NT2/D1 (cell line): Measurements from ENCODE around the gene SLC8B1.

Experiments used
- SUZ12 ChIP-seq: IDR thresholded peaks from 2 replicates; pipeline ENCODE4 v1.6.1; 2011; ENCODE audit not compliant: insufficient read length, insufficient read depth; ENCODE audit errors: extremely low read depth
- YY1 ChIP-seq: IDR thresholded peaks from 2 replicates; pipeline ENCODE4 v1.6.1; 2011; ENCODE audit not compliant: insufficient read length, insufficient read depth
- ZNF274 ChIP-seq: IDR thresholded peaks from 2 replicates; pipeline ENCODE4 v1.6.1; 2011; ENCODE audit warnings: mild to moderate bottlenecking, low read depth, low read length

DNA sequence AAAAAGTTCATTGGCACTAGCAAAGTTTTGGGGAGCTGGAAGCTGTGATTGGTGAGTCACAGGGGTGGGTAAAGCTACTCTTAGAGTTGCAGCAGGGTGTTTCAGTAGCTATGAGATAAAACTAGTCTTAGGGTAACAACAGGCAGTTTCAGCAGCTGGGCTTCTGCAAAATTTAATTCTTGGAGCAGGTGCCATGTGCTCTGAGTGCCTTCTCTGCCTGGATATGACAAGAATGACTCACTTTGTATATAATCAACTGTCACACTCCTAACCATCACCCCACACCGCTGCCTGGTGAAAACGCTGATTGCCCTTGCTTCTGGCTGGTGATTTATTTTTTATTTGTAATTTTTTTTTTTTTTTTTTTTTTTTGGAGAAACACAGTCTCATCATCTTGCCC lies 13.0 kb upstream of the SLC8B1 start:
- no peak for TF ChIP-seq YY1
- no peak for TF ChIP-seq ZNF274
- no peak for TF ChIP-seq SUZ12
